ENCODE results near the gene CALCR.

GRCh38 chr7:93601363-93601762, 26.8 kb upstream of the CALCR start:
- TF ChIP-seq CTCF (conservative IDR thresholded peaks at IDR 0.05; ENCODE audit: low read depth, low read length) (no peak), EZH2phosphoT487 (IDR thresholded peaks at IDR 0.05; ENCODE audit: borderline replicate concordance, low read length) (no peak), EZH2 (IDR thresholded peaks at IDR 0.05; ENCODE audit: low read length, unreplicated experiment) (no peak)
